Dedifferentiated amniotic fluid mesenchymal stem cell (primary cell): ENCODE data around the gene ASB3.
"Not testable (repeated sequence)": the region's sequence is repeated elsewhere in the genome, so short reads cannot be mapped to it uniquely, and the experiment has no call there.

ENCODE experiments used
- DNase-seq: peaks from one replicate; pipeline ENCODE4 v3.0.0-alpha.2; 2016; ENCODE audit errors: extremely low spot score

The ASB3 gene, protein sequence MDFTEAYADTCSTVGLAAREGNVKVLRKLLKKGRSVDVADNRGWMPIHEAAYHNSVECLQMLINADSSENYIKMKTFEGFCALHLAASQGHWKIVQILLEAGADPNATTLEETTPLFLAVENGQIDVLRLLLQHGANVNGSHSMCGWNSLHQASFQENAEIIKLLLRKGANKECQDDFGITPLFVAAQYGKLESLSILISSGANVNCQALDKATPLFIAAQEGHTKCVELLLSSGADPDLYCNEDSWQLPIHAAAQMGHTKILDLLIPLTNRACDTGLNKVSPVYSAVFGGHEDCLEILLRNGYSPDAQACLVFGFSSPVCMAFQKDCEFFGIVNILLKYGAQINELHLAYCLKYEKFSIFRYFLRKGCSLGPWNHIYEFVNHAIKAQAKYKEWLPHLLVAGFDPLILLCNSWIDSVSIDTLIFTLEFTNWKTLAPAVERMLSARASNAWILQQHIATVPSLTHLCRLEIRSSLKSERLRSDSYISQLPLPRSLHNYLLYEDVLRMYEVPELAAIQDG

DNA sequence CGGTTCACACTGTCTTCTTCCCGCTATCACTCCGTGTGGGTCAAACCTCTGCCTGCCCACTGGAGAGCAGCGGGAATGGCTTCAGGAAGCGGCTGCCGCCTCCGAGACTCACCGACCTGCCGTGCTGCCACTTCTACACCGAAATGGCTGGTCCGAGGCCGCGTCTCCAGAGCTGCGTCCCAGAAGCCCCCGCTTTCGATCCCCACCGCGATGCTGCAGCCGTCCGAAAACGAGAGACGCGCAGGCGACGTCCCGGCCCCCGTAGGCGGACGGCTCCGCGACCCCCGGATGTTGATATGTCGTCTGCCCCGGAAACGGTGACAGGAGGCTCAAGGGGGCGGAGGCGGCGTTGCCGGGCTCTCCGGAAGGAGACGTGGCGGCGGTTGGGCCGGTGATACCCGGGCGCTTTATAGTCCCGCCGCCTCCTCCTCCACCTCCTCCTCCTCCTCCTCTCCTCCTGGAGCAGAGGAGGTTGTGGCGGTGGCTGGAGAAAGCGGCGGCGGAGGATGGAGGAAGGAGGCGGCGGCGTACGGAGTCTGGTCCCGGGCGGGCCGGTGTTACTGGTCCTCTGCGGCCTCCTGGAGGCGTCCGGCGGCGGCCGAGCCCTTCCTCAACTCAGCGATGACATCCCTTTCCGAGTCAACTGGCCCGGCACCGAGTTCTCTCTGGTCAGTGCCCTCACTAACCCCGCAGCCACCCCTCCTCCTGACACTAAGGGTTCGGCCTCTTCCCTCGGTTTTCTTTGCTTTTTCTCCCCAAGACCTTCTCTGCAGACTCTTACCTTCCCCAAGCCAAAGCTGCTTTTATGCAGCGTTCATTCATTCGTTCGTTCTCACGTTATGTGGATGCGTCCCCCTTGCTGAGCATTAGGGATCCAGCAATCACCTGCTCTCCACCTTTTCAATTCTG, at the start of gene ASB3, which contains the start of gene ERLEC1:
TSS of gene ASB3 (minus strand) at position 249 of the 909 bp plus-strand sequence. CDS start 21,381 bp downstream, outside the sequence.
TSS of gene ERLEC1 (plus strand) at position 340 of the 909 bp plus-strand sequence. CDS start at position 507, 167 bp downstream.
- peak; percentile 58 for DNase-seq

DNA sequence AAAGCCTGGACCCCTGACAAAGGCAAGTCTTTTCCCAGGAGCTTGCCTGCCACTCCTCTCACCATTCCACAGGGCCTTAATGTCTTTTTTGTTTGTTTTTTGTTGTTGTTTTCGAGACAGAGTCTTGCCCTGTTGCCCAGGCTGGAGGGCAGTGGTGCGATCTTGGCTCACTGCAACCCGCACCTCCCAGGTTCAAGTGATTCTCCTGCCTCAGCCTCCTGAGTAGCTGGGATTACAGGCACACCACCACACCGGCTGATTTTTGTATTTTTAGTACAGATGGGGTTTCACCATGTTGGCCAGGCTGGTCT, 43.2 kb upstream of the ASB3 start:
- not testable (repeated sequence) for DNase-seq

DNA sequence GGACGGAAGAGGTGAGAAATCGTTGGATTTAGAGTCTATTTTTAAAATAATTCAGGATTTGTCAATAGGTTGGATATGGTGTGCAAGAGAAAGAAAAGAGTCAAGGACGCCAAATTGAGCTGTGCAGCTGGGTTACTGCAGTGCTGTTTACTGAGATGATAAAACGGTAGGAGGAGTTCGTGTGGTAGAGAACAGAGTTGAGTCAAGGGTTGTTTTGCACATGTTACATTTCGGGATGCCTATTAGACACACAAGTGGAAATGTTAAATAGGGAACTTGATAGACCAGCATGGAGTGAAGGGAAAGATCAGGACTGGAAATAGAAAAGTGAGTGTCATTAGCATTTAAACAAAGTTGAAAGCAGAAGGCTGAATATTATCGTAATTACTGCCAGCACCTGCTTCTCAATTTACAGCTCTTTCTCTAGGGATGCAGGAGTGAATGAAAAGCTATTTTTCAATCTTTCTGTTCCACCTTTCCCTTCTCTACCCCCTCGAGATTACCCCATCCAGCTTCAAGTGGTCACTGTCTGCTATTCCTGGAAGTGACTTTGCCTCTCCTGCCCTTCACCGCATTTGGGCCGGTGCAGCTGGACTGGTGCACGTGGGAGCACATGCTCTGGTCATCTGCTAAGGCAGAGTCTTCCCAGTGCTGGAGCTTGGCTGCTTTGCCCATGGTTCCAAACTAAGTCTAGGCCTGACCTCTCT, 42.7 kb upstream of the ASB3 start:
- DNase-seq, result no peak

DNA sequence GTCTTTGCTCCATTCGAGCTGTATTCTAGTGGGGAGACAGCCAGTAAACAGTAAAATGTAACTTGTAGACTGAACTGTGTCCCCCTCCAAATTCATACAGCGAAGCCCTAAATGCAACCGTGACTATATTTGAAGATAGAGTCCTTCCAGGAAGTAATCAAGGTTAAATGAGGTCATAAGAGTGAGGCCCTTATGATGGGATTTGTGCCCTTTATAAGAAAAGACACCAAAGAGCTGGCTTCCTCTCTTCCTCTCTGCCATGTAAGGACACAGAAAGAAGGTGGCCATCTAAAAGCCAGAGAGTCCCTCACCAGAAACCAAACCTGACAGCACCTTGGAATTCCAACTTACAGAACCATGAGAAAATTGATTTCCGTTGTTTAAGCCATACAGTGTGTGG, 41.6 kb upstream of the ASB3 start:
- no peak for DNase-seq

DNA sequence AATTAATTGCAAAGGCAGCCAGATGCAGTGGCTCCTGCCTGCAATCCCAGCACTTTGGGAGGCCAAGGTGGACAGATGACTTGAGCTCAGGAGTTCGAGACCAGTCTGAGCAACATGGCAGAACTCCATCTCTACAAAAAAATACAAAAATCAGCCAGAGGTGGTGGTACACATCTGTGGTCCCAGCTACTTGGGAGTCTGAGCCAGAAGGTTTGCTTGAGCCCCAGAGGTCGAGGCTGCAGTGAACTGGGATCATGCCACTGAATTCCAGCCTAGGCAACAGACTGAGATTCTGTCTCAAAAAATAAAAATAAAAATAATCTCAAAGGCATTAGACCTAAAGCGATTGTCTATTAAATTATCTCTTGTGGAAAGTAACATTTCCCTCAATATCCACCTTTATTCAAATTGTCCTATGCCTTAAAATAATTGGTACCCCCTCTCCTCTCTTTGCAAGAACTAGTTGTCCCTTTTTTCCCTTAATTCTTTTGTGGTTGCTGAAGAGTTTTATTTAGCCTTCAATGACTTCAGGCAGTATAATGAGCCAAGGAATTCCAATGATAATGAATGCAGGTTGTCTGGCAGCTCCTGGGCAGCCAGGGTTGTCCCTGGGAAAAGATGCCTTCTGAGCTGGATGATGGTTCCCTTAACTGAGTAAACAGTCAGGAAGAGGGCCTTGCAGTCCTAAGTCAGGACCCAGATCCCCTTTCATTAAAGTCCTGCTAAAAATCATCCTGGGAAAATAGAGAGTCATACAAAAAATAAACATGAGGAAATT, 40.8 kb upstream of the ASB3 start:
- DNase-seq, result no peak

DNA sequence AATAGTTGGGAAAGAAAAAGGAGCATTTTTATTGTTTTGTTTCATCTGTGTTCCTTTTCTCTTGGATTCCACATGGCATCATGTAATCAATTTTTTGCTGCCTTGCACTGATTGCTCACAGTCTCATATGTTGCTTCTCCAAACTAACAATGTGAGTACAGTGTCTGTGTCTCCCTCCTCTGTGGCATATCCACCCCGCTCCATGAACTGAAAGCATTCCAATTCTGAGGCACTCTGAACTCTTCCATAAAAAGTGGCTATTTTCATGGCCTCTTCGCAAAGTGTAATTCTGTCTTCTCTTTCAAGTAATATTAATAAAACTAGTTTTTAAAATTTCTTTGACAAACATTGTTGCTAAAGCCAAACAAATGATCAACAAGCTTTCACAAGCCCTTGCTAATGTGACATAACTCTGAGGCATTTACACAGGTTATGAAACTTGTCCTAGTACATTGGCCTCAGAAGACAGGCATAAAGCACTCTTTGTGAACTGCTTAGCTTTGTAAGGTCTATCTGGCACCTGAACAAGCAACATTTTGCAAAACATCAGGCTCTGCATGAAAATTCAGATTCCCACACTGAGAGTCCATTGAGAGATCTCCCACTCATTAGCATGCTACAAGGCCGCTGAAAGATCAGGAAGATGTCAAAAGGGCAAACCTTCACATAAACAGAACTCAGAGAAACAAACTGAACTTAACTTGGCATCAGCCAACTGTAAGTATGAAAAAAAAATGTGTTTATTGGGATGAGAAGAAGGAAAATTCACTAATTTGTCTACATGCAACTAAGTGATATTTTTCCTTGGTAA, 40.0 kb upstream of the ASB3 start:
- DNase-seq, result no peak

DNA sequence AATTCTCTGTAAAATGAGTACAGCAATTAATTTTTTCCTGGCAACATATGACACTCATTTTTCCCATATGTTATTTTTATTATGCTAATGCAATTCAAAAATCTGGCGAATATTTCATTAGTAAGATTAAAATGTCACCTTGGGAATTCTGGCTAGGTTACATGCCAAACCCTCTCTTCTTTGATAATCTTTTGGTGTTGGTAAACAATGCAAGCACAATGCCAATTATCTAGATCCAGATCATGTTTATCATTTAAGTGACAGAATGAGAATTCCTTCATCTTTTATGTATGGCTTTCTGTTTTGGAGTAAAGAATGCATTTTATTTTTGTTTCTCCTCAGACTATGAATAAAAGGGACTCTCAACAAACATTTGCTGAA, 39.3 kb upstream of the ASB3 start:
- no peak for DNase-seq

DNA sequence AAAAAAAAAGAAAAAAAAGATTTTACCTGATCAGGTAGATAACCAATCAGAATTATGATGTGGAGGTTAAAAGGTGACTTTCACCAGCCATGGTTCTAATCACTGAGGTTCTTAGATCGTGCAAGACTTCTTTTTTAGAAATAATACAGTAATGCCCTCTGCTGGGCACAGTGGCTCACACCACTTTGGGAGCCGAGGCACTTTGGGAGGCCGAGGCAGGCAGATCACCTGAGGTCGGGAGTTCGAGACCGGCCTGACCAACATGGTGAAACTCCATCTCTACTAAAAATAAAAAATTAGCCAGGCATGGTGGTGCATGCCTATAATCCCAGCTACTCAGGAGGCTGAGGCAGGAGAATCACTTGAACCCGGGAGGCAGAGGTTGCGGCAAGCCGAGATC, 36.9 kb upstream of the ASB3 start:
- DNase-seq, result not testable (repeated sequence)

DNA sequence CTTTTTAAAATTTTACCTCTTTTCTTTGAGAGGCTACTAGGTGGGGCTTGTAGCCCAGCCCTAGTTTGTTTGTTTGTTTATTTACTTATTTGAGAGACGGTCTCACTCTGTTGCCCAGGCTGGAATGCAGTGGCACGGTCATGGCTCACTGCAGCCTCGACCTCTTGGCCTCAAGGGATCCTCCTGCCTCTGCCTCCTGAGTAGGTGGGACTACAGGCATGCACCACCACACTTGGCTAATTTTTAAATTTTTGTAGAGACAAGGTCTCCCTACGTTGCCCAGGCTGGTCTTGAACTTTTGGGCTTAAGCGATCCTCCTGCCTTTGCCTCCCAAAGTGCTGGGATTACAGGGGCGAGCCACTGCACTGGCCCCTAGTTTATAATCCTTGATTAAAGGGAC, 35.1 kb upstream of the ASB3 start:
- DNase-seq, result no peak

DNA sequence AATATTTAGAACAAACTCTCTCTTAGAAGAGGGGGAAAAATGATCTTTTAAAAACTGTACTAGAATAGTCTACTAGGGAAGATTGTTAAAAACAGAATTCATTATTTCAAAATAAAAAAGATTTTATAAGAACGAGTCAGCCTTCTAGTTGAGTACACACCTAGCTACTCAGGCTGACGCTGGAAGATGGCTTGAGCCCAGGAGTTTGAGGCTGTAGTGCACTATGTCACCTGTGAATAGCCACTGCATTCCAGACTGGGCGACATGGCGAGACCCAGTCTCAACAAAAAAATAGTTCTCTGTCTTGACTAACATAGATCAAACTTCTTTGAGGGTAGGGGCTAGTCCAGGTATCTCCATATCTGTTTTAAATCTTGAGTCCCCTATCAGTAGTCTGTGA, 34.0 kb upstream of the ASB3 start:
- DNase-seq, result no peak

DNA sequence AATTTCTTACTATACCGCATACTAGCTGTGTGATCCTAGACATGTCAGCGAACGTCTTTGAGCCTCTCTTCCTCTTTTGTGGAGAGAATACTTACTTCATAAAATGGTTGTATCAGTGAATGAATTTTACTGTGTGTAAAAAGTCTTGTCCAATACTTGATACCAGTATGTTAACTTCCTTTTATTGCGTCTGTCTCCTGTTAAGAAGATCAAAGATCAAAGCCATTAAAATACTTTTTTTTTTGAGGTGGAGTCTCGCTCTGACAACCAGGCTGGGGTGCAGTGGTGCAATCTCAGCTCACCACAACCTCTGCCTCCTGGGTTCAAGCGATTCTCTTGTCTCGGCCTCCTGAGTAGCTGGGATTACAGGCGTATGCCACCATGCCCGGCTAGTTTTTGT, 33.3 kb upstream of the ASB3 start:
- DNase-seq, result no peak

DNA sequence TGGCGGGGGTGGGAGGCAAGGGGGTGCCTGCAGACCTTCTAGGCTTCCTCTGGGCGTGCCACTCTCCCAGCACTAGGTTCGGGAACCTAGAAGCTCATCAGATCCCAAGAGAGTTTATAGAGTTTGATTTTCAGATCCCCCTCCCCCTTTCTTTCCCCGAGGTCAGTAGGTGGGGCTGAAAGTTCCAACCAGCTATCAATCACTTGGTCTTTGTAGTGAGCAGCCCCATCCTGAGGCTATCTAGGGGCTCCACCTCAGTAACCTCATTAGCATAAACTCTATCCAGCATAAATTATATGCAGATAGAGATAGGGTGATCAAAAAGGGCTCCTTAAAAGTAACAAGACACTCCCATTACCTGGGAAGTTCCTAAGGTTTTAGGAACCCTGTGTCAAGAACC, 32.9 kb upstream of the ASB3 start:
- DNase-seq, result no peak

DNA sequence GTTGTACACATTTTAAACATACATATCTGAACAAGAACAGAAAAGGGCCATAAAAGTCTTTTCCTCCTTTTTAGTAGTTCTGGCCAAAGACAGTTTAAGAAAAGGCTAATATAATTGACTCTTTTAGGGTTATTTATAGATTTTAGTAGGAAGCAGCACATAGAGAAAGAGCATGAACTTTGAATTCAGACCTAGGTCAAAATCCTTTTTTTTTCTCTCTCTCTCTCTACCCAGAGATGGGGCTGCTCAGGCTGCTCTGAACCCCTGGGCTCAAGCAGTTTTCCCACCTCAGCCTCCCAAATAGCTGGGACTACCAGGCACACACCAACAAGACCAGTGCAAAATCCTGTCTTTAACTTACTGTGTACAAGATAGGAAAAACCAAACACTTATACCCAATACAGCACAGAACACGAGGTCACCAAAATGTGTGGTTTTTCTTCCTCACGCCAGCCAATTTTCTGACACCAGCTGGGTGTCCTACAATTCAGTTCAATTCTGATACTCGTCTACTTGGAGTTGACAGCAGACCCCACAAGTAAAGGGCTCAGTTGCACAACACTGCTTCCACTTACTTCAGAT, 32.2 kb upstream of the ASB3 start:
- DNase-seq, result no peak

DNA sequence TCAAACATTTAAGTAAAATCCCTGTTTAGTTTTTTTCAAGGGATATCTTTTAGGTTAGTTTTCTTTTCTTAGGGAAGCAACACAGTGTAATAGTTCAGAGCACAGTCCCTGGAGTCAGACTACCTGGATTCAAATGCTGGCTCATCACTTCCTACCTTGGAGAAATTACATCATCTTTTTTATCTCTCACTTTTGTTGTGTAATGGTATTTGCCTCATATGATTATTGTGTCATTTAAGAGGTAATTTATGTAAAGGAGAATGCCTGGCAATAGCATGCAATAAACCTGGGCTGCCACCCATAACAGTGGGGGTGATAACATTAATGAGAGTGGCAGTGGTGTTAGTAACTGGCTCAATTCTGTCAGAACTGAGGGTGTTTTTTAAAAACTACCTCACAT, 26.4 kb upstream of the ASB3 start:
- DNase-seq, result no peak

DNA sequence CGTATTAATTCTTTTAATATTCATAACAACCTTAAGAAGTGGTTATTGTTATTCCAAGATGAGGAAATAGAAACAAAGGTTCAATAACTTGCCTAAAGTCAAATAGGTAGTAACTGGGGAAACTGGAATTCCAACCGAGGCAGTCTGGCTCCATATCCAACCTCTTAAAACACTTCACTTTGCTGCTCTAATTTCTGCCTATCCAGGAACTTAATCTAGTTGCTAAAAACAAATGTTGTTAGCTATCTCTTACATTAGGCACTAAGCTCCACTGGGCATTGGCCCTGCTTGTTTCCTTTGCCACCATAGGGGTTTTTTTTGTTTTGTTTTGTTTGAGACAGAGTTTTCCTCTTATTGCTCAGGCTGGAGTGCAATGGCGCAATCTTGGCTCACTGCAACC, 24.8 kb upstream of the ASB3 start:
- DNase-seq, result no peak

DNA sequence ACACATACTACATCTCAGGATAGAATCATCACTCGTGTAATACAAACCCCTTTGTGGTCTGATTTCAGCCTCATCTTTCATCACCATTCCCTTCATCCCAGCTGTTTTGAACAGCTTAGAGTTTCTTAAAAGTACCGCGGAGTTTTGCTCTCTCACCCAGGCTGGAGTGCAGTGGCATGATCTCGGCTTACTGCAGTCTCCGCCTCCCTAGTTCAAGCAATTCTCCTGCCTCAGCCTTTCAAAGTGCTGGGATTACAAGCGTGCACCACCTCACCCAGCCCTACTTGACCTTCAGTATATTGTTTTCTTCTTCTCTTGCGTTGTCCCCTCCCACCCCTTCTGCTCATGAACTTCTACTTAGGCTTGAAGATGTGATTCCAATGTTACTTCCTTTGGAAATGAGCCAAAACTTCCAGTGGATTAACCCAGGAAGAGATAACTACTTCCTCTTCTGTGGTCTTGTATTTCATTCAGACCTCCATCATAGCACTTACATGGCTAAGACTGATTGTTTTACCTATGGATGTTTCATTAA, 15.9 kb upstream of the ASB3 start:
- no peak for DNase-seq

DNA sequence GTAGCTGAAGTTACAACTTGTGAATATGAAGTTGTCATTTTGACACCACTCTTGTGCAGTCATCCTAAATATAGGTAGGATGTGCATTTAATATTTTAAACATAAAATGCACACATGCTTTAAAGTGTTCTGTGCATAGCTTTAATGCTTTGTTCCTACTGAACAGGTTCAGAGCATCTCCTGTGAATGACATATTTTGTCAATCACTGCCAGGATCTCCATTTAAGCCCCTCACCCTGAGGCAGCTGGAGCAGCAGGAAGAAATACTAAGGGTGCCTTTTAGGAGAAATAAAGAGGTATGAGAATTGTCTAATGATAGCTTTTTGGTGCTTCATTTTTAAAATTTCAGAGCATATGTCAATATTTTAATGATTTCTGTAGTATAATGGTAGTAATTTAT, 14.8 kb upstream of the ASB3 start:
- DNase-seq, result no peak

DNA sequence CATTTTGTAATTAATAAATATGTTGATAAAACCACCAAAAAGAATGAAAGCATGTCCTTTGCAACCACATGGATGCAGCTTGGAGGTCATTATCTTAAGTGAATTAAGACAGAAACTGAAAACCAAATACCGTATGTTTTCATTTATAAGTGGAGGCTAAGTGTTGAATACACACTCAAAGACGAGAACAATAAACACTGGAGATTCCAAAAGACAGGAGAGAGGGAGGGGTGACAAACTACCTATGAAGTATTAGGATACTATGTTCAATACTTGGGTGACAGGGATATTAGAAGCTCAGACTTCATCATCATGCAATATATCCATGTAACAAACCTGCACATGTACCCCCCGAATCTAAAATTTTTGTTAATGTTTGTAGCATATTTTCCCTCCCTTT, 7.1 kb upstream of the ASB3 start:
- DNase-seq, result no peak

DNA sequence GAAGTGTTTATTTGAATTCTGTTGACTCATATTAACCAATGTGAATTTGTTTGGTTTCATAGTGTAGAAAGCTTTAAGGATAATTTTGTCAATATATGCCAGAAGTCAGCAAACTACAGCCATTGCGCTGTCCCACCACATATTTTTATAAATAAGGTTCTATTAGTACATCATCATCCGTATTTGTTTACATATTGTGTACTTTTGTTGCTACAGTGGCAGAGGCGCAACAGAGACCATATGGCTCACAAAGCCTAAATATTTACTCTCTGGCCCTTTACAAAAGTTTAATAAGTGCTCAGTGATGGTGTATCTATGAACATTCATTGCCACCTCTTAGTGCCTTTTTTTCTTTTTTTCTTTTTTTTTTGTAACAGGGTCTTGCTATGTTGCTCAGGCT, 6.5 kb upstream of the ASB3 start:
- DNase-seq, result no peak
